ENCODE results near the gene DIP2A.

DNA sequence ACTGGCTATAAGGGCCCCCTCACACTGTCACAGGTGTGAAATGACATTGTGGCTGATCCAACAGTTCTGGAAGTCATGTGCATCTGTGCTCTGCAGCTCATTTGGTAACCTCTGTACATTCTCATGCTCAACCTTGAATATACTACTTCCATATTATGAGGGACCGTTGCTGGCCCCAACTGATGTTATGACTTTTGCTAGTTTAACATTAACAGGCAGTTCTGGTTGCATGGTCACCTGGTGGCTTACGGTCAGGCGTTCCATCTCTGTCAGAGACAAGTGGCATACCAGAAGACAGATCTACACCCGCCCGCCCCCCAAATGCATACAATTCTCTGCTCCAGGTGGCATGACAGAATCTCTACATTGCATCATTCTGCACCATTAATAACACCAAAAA is 6.0 kb upstream of the DIP2A start:
- TF ChIP-seq POLR2A (IDR thresholded peaks at IDR 0.05; ENCODE audit: low read depth, low read length) (no peak), POLR2AphosphoS5 (IDR thresholded peaks at IDR 0.05; ENCODE audit: low read depth, low read length) (no peak)

Data from GM12892 (cell line).